Anterior cingulate cortex (tissue), 58 donors: ENCODE results near the gene ANTKMT.
A peak's percentile ranks its signal among the peaks of the same experiment; 100 is the strongest.
"Not testable (repeated sequence)": the region's sequence is repeated elsewhere in the genome, so short reads cannot be mapped to it uniquely, and the experiment has no call there.

ENCODE experiments used
- DNase-seq, 58 donors: peaks; one replicate each; lab custom pipeline; 2025; lab: John Stamatoyannopoulos, UW

ANTKMT gene

GRCh38 chr16:736936-737481, 16.1 kb downstream of the ANTKMT start:
- no peak for DNase-seq

DNA sequence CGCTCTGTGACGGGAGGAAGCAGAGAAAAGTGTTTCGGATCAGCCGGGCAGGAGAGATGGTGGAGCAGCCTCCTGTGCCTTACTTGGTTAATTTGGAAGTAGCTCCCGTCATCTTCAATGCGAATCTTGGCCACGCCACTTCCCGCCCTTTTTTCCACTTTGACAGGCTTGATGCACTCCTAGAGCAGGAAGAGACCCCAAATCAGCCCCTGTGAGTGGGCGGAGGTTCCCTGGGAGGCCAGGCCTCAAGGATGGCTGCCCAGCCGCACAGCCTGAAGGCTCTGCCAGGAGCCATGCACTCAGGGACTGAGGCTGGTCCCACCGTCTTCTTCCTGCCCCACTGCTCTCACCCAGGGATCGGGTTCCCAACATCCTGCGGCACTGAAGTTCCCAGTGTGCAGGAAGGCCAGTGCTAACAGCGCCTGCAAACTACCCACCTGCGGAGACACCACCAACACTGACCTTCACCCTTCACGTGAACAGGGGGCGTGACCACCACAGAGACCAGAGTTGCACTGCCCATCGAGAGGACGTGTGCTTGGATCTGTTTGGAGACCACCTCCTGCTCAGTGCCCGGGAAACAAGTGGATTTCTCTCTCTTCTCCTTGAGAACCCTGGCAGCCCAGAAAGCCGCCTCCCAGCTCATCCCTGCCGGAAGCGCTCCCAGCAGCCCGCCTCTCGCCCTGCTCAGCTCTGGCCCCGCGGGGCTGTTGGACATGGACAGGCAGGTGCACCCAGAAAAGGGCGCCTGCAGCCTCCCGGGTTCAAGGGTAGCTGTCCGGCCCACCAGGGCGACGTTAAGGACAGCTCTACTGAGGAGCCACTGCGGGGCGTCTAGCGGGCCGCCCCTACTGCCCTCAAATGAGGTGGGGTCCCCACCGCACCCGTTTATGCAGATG, 18.9 kb downstream of the ANTKMT start:
- no peak for DNase-seq

- no peak for DNase-seq
These were observed 19.5 kb downstream of the ANTKMT start for GRCh38 chr16:740459-740763.

DNA sequence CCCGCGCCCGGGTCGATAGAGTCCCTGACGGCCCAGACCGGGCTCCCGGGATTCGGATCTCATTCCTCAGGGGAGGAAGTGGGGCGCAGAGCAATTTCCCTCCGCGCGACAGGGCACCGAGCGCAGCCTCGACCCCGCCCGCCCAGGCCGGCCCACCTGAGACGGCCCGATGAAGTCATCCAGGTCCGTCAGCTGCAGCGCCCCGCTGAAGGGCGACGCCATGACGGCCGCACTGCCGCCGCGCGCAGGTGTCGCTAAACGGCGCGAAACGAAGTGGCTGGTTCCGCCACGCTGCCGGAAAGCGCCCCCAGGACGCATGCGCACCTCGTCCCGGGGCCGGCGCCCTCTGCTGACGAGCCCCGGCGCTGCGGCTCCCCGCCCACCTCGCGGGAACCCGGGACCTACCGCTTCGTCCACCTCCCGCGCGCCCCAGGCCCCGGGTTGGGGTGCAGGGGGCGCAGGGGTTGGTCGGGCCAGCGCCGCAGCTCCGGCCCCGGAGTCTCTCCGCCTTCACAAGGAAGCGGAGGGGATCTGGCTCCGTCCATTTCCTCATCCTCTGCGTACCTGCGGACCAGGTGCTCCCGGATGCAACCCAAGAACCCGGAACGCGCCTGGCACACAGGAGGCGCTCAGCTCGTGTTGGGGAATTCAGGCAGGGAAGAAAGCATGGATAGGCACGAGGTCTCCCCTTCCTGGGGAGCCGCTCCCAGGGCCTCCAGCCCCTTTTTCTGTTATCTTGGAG, 20.0 kb downstream of the ANTKMT start, which contains the start of gene CIAO3:
TSS of gene CIAO3 (minus strand) at position 234 of the 742 bp plus-strand sequence. CDS start at position 222, 12 bp downstream.
- DNase-seq: peak in 57 of 58 donors; percentile 16 to 90 (median 80)

- no peak for DNase-seq
These were observed 21.2 kb downstream of the ANTKMT start for GRCh38 chr16:741986-742629.

DNA sequence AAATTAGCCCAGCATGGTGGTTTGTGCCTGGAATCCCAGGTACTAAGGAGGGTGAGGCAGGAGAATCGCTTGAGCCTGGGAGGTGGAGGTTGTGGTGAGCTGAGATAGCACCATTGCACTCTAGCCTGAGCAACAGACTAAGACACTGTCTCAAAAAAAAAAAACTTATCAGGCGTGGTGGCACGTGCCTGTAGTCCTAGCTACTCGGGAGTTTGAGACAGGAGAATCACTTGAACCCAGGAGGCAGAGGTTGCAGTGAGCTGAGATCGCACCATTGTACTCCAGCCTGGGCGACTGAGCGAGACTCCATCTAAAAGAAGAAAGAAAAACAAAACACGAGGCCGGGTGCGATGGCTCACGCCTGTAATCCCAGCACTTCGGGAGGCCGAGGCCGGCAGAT, 21.9 kb downstream of the ANTKMT start:
- not testable (repeated sequence) for DNase-seq

DNA sequence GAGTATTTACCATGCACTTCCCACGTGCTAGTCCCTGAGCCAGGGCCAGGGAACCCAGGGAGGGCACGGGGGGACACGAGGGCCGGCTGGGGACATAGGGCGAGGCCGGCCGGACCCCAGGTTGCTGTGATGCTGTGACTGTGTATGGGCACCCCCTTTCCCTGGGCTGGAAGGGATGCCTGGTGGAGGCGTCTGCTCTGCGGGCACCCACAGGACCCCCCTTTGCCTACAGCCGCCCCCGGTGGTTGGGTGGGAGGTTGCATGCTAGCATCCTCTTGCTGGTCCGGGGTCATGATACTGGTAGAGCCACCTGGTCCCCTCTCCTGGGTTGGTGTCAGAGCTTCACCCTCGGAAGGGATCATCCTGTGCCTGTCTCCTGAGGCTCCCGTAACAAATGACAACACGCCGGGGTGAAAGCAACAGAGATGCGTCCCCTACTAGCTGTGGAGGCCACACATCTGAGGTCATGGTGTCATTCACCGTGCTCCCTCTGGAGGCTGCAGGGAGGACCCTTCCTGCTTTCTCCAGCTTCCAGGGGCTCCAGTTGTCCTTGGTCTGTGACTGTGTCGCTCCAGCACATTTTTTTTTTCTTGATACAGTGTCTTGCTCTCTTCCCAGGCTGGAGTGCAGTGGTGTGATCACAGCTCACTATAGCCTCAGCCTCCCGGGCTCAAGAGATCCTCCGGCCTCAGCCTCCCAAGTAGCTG, 23.0 kb downstream of the ANTKMT start:
- no peak for DNase-seq

GRCh38 chr16:745739-746138, 24.8 kb downstream of the ANTKMT start:
- DNase-seq: no peak

DNA sequence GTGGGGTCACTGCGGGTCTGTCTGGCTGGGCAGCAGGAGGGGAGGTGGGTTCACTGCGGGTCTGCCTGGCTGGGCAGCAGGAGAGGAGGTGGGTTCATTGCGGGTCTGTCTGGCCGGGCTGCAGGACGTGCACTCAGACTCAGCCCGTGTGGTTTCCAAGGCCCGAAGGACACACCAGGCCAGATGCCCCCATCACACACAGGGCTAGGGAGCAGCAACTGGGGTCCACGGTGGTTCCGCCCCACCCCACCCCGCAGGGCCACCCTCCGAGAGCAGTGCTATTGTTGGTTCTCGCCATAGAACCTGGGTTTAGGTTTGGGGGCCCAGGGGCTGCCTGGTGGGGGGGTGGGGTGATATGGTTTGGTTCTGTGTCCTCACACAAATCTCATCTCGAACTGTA, 25.7 kb downstream of the ANTKMT start:
- no peak for DNase-seq

DNA sequence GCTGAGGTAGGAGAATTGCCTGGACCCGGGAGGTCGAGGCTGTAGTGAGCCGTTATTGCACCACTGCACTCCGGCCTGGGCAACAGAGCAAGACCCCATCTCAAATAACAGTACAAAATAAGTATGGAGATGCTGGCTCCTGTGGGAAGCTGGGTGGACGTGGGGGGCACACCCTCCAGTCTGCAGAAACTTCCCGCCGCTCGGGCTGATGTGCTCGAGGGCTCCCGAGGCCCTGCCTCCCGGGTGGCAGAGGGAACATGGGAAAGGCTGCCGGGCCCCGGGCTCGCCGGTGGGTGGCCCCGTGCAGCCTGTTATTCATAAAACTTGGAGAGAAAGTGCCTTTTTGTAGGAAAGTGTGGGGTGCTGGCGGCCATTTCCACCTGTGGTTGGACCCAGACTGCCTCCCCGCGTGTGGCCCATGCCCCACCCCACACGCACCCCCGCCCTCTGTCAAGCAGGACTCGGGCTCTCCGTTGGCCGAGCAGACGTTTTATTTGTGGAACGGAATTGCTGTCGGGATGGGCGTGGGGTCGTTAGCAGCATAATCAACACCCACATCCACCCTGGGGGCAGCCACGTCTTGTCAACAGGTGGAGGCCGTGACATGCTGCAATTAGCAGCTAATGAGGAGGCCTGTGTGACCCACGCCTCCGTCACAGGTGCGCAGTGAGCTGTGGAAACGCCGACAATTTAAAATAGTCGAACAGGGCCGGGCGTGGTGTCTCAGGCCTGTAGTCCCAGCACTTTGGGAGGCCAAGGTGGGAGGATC, 27.2 kb downstream of the ANTKMT start:
- DNase-seq: no peak

DNA sequence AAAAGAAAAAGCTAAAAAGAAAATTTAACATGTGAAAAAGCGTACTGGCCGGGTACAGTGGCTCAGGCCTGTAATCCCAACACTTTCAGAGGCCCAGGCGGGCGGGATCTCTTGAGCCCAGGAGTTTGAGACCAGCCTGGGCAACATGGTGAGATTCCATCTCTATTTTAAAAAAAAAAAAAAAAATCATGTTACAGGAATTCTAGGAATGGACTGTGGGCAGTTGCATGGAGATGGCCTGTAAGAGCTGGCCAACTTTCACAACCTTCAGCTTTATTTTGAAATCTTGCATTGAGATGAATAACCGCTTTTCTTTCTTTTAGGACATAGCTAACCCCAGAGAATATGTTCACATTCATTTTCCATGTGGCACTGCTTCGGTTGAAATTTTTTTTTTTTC, 28.1 kb downstream of the ANTKMT start:
- DNase-seq: no peak

DNA sequence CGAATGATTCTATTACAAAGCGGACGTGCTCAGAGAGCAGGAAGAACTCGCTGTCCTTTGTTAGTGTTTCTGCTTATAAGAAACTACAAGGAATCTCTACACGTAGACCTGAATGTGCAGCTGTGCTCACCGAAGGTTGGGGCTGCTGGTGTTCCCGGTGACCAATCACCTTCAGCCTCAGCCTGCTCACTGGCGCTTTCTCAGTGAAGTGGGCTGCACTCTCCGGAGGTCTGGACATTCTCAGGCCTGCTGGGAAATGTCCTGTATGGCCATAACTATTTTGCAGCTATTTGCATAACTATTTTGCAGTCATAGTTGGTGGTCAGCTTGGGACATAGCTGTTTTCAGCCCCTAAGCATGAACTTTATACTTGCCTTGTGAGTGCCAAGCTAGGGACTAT, 29.5 kb downstream of the ANTKMT start:
- DNase-seq: no peak

- DNase-seq: peak in 35 of 58 donors; percentile 6 to 84 (median 38)
These were observed 30.4 kb downstream of the ANTKMT start for GRCh38 chr16:751152-752006.

DNA sequence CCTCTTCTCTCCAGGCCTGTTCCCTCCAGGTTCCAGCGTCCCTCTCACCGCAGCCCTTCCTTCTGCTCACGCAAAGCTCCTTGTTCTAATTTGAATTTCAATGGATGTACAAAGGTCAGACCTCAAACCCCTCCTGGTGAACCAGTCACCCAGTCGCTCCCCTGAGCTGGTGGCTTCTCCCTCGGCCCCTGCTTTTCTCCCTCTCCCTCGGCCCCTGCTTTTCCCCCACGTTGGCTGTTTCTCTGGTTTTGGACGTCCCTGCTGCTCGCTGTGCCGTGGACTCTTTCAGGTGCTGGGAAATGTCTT, 31.0 kb downstream of the ANTKMT start:
- DNase-seq: no peak

GRCh38 chr16:754121-754607, 33.2 kb downstream of the ANTKMT start:
- not testable (repeated sequence) for DNase-seq

- DNase-seq: no peak
These were observed 33.7 kb downstream of the ANTKMT start for GRCh38 chr16:754656-755055.

DNA sequence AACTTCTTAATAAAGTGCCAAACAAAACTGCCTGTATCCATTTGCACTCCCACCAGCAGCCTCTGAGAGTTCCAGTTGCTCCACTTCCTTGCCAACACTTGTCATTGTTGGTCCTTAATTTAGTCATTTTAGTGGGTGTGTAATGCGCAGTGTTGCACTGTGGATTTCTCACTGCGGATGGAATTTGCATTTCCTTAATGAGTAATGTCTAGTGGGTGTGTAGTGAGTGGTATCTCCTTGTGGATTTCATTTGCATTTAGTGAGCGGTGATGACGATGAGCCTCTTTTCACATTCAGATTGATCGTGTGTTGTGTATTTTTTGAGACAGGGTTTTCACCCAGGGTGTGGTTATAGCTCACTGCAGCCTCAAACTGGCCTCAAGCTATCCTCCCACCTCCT, 35.5 kb downstream of the ANTKMT start:
- DNase-seq: no peak

DNA sequence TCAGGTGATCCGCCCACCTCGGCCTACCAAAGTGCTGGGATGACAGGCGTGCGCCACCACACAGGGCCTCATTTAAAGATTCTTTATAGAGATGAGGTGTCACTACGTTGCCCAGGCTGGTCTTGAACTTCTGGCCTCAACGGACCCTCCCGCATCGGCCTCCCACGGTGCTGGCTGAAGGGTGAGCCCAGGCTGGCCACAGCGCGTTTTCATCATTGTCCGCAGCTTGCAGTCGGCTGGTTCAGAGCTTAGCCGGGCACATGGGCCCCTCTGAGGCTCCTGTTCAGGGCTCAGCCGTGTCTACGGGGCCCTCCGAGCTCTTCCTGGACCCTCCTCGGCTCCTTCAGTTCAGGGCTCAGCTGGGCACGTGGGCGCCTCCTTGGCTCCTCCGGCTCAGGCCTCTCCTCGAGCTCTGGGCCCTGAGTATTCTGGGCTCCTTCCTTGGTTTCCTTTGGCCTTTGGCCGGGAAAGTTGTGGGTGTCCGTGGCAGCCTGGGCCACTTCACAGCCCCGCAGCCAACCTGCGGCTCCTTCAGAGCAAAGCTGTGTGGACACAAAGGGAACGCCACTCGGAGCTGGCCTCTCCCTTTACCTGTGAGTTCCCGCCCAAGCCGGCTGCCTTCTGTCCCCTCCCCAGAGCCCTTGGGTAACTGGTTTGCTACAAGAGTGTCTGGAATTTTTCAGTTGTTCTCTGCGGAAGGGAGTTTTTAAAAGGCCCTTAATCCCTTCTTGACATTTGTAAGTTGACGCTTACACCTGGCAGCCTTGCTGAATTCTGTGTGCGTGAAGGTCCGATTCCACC, 38.4 kb downstream of the ANTKMT start:
- no peak for DNase-seq
